GM18951 (cell line): ENCODE results near the gene MAGEC3.
"Not testable (repeated sequence)": the region's sequence is repeated elsewhere in the genome, so short reads cannot be mapped to it uniquely, and the experiment has no call there.

Experiments used
- POLR2A ChIP-seq: IDR thresholded peaks from 4 replicates; pipeline ENCODE4 v1.6.1; 2011; ENCODE audit warnings: mild to moderate bottlenecking; ENCODE audit not compliant: insufficient read length, insufficient read depth; ENCODE audit errors: extremely low read depth
- in situ Hi-C: fragments of 300-500 bp; cut with MboI; formaldehyde crosslinking; loops from one replicate; pipeline ENCODE4 v1.12.0; 2022; ENCODE audit warnings: low sequenced_read_pairs, mixed read lengths, inconsistent platforms; ENCODE audit not compliant: unreplicated experiment

MAGEC3 gene, protein sequence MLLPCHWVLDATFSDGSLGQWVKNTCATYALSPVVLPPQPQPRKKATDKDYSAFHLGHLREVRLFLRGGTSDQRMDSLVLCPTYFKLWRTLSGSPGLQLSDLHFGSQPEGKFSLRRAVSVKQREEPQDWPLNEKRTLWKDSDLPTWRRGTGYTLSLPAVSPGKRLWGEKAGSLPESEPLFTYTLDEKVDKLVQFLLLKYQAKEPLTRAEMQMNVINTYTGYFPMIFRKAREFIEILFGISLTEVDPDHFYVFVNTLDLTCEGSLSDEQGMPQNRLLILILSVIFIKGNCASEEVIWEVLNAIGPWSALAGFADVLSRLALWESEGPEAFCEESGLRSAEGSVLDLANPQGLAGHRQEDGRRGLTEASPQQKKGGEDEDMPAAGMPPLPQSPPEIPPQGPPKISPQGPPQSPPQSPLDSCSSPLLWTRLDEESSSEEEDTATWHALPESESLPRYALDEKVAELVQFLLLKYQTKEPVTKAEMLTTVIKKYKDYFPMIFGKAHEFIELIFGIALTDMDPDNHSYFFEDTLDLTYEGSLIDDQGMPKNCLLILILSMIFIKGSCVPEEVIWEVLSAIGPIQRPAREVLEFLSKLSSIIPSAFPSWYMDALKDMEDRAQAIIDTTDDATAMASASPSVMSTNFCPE

GRCh38 chrX:141838016-141838415 lies at the start of gene MAGEC3:
MAGEC3 (plus strand) TSS chrX:141838316; CDS start chrX:141838316, 0 bp downstream.
- TF ChIP-seq POLR2A = no peak
- in situ Hi-C loops = no loop called here

GRCh38 chrX:141791856-141792255 lies 46.3 kb upstream of the MAGEC3 start:
- no peak for TF ChIP-seq POLR2A
- in situ Hi-C loops = no loop called here

GRCh38 chrX:141811438-141811837 lies 26.7 kb upstream of the MAGEC3 start:
- no peak for TF ChIP-seq POLR2A
- in situ Hi-C loops = no loop called here

- in situ Hi-C loops = no loop called here
Measured at GRCh38 chrX:141814213-141814857, 23.8 kb upstream of the MAGEC3 start.

DNA sequence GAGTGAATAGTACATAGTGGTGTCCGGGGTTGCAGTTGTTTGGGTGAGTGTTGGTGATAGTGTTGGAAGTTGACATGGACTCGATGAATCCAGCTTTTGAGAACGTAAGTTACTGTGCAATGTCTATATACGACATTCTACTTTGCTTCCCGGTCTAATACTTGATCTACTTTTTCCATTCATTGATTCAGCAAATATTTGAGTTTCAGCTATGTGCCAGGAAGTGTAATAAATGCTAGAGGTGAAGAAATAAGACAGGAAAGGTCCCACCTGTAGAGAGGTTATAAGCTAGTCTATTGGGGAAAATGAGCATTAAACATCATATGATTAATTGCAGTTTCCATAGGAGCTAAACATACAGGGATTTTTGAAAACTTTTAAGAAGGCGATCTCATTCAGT lies 22.2 kb upstream of the MAGEC3 start:
- in situ Hi-C loops = no loop called here
- TF ChIP-seq POLR2A = no peak

More at GRCh38 chrX:141814213-141814857, 23.8 kb upstream of the MAGEC3 start:
- no peak for TF ChIP-seq POLR2A

DNA sequence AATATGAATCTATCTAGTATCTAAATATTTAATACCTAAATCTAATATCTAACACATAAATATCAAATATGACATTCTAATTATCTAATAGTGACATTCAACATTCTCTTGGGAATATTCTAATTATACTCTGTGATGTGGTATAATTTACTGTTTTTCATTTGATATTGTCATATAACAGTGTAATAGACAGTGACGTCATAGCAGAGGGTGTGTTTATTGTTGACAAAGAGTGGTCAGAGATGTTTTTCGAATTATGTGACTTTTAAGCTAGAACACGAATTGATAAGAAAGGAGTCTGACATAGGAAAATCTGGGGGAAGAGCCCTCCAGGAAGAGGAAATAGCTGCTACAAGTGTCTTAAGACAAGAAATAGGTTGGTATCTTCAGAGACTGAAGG lies 5.9 kb upstream of the MAGEC3 start:
- TF ChIP-seq POLR2A = no peak
- in situ Hi-C loops = no loop called here

- in situ Hi-C loops = no loop called here
- TF ChIP-seq POLR2A = no peak
Measured at GRCh38 chrX:141839856-141840255, 1.7 kb downstream of the MAGEC3 start.

- TF ChIP-seq POLR2A = no peak
- in situ Hi-C loops = no loop called here
Measured at GRCh38 chrX:141857479-141857878, 19.4 kb downstream of the MAGEC3 start.

DNA sequence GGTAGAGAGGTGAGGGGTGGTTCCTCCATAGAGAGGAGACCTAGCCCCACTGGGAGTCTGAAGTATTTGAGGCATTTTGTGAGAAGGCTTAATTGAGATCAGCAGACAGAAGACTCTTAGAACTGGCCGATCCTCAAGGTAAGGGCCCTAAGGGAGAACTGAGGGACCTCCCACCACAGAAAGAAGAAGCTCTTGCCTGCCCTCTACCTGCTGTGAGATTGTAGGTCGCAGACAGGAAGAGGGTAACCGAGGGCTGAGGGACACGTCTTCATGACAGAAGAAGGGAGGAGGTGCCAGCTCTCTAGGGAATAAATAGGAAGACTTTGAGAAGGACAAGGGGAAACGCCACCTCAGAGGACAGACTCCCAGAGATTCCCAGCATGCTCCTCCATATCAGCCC lies 41.5 kb downstream of the MAGEC3 start:
- no peak for TF ChIP-seq POLR2A
- in situ Hi-C loops = no loop called here

GRCh38 chrX:141888811-141889210 lies 50.7 kb downstream of the MAGEC3 start:
- in situ Hi-C loops = not testable (repeated sequence)

DNA sequence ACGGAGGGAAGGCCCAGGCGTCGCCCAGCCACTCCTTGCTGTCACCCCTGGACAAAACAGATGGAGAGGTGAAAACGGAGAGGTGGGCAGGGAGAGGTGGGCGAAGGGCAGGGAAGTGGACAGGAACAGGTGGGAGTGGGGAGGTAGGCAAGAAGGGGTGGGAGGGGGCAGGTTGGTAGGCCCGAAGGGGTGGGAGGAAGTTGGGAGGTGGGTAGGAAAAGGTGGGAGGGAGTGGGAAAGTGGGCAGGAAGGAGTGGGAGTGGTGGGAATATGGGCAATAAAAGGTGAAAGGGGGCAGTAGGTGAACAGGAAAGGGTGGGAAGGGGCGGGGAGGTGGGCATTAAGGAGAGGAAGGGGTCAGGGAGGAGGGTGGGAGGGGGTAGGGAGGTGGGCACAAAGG lies 56.6 kb downstream of the MAGEC3 start:
- TF ChIP-seq POLR2A = no peak
- in situ Hi-C loops = no loop called here

DNA sequence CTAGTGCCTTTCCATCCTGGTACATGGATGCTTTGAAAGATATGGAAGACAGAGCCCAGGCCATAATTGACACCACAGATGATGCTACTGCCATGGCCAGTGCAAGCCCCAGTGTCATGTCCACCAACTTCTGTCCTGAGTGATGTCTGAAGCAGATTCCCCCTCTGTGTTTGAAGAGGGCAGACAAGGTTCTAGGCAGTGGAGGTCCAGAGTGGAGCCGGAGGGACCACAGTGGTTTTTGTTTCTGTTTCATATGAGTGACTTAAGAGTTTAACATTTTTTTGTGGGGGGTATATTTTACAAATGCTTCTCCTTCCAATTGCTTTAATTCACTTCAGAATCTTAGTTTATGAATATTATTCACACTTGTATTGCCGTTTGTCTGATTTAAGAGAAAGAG lies 59.6 kb downstream of the MAGEC3 start:
- TF ChIP-seq POLR2A = no peak
- in situ Hi-C loops = no loop called here

GRCh38 chrX:141902366-141902765 lies 64.2 kb downstream of the MAGEC3 start:
- no peak for TF ChIP-seq POLR2A
- in situ Hi-C loops = no loop called here
